NCI-H82 treated with DMSO at 0.1 percent for 48 hours (cell line): ENCODE results near the gene IZUMO4.

Source experiments
- DNase-seq: peaks from one replicate; lab custom pipeline; 2025; ENCODE audit not compliant: unreplicated experiment; lab: John Stamatoyannopoulos, UW

The IZUMO4 gene

GRCh38 chr19:2103045-2103707, 6.5 kb downstream of the IZUMO4 start:
- DNase-seq: no peak

GRCh38 chr19:2108251-2109016, 11.7 kb downstream of the IZUMO4 start:
- DNase-seq: no peak

- DNase-seq: no peak
These were observed 12.5 kb downstream of the IZUMO4 start for GRCh38 chr19:2109046-2109864.

GRCh38 chr19:2110822-2111221, 14.1 kb downstream of the IZUMO4 start:
- DNase-seq: no peak

- DNase-seq: no peak
These were observed 14.7 kb downstream of the IZUMO4 start for GRCh38 chr19:2111425-2111824.

- DNase-seq: no peak
These were observed 15.2 kb downstream of the IZUMO4 start for GRCh38 chr19:2111886-2112285.

- DNase-seq: no peak
These were observed 16.0 kb downstream of the IZUMO4 start for GRCh38 chr19:2112516-2113320.

- DNase-seq: no peak
These were observed 16.9 kb downstream of the IZUMO4 start for GRCh38 chr19:2113439-2114211.

GRCh38 chr19:2114218-2114617, 17.5 kb downstream of the IZUMO4 start:
- no peak for DNase-seq

- no peak for DNase-seq
These were observed 18.1 kb downstream of the IZUMO4 start for GRCh38 chr19:2114821-2115220.

GRCh38 chr19:2115324-2115723, 18.6 kb downstream of the IZUMO4 start:
- DNase-seq: no peak

GRCh38 chr19:2115911-2116426, 19.3 kb downstream of the IZUMO4 start:
- no peak for DNase-seq

- DNase-seq: no peak
These were observed 19.8 kb downstream of the IZUMO4 start for GRCh38 chr19:2116507-2116906.

- DNase-seq: no peak
These were observed 20.7 kb downstream of the IZUMO4 start for GRCh38 chr19:2117215-2117960.

- DNase-seq: no peak
These were observed 21.7 kb downstream of the IZUMO4 start for GRCh38 chr19:2118438-2118837.

- no peak for DNase-seq
These were observed 23.4 kb downstream of the IZUMO4 start for GRCh38 chr19:2119921-2120785.

- DNase-seq: no peak
These were observed 24.1 kb downstream of the IZUMO4 start for GRCh38 chr19:2120821-2121220.

GRCh38 chr19:2121416-2122051, 24.8 kb downstream of the IZUMO4 start:
- DNase-seq: no peak
